ENCODE results near the gene TMEM95.
"Not testable (repeated sequence)": the region's sequence is repeated elsewhere in the genome, so short reads cannot be mapped to it uniquely, and the experiment has no call there.

TMEM95 gene

DNA sequence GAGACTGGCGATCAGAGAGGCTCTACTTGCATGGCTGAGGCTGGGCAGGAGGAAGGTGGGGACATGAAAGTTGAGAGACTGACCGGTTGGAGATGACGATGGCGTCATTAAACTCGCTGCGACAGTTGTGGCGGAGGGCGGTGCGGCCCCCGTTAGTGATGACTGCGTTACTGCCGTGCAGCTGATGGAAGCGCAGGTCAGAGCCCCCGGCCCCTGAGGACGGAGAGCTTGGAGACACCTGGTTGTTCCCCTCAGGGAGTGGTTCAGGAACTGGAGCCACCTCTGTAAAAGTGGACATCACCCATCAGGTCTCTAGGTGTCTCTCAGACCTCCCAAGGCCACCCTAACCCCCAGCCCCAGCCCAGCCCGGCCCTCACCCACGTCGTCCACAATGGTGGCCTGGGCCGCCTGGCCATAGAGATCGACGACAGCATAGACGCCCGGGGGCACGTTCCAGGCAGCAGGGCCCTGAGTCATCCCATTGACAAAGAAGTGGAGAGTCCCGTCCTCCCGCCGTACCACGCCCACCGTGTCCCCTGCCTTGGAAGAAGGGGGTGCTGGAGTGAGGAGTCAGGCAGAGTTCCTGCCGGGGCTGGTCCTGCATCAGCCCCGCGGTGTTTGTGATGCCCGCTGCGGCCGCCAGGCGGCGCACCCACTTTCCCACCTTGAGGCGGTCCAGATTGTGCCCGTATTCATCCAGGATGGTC lies 31.1 kb upstream of the TMEM95 start:
- DNase-seq (ENCODE audit: low read depth): peak; percentile 39

DNA sequence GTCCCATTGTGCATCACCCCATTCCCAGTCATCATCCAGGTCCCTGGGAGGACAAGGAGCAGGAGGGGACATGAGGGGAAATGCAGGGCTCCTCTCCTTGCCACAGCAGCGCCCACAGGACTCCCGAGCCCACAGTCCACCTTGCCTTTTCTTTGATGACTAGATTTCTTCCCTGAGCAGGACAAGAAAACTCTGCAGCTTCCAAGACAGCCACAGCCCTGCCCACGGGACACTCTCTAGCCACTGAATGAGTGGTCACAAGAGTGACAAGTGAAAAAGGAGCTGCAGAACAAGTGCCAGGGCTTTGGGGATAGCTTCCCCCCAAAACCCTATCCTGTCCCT lies 30.5 kb upstream of the TMEM95 start:
- DNase-seq (ENCODE audit: low read depth): no peak

GRCh38 chr17:7325031-7325528 lies 29.9 kb upstream of the TMEM95 start:
- no peak for DNase-seq (ENCODE audit: low read depth)

GRCh38 chr17:7326186-7326585 lies 28.8 kb upstream of the TMEM95 start:
- DNase-seq (ENCODE audit: low read depth): no peak

DNA sequence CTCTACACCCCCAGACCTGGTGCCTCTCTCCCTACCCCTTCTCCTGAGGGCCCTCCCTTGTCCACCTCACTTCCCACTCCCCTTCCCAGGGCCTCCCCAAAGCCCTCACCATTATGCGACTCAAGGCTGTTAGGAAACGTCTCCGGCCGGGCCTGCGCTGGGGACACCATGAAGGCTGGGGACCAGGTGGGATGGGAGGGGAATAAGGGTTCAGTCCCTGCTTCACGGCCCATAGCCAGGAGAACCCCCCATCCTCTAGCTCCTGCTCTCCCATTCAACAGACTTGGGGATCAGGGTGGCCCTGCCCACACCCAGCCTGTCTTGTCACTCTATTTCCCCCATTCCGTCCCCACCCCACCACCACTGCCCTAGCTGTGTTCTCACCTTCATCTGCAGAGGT lies 27.9 kb upstream of the TMEM95 start:
- DNase-seq (ENCODE audit: low read depth): no peak

- DNase-seq (ENCODE audit: low read depth): no peak
These were observed 27.5 kb upstream of the TMEM95 start for GRCh38 chr17:7327501-7327900.

GRCh38 chr17:7328009-7328408 lies 26.9 kb upstream of the TMEM95 start:
- no peak for DNase-seq (ENCODE audit: low read depth)

DNA sequence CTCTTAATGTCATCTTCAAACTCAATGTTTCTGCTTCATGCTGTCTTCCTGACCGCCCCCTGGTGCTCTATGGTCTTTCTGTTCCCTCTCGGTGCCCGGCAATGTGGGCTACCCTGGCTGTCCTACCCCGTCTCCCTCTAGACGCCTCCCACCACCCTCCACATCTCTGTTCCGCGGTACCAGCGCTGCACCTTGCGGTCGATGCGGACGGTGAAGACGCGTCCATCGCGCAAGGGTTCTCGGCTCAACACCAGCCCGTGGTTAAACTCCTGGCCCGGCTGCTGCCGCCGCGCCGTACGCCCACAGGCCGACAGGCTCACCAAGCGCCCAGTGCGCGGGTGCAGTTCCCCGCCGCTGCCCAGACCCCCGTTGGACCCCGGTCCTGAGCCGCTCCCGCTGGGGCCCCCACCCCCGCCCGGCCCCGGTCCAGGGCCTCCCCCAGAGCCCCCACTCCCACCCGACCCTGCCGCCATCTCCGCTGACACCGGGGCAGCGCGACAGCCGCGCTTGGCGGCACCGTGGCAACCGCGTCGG lies 26.0 kb upstream of the TMEM95 start, which contains the start of gene NEURL4:
NEURL4 (minus strand) TSS at position 496 of the 534 bp plus-strand sequence; CDS start at position 473, 23 bp downstream.
- no peak for DNase-seq (ENCODE audit: low read depth)

- DNase-seq (ENCODE audit: low read depth): peak; percentile 87
These were observed 25.5 kb upstream of the TMEM95 start for GRCh38 chr17:7329374-7329996.

GRCh38 chr17:7329997-7330637 lies 24.8 kb upstream of the TMEM95 start:
- peak; percentile 58 for DNase-seq (ENCODE audit: low read depth)

GRCh38 chr17:7330638-7331015 lies 24.3 kb upstream of the TMEM95 start:
- no peak for DNase-seq (ENCODE audit: low read depth)

GRCh38 chr17:7332111-7332510 lies 22.8 kb upstream of the TMEM95 start:
- no peak for DNase-seq (ENCODE audit: low read depth)

GRCh38 chr17:7332600-7333069 lies 22.3 kb upstream of the TMEM95 start:
- DNase-seq (ENCODE audit: low read depth): not testable (repeated sequence)

GRCh38 chr17:7334938-7335538 lies 19.9 kb upstream of the TMEM95 start:
- no peak for DNase-seq (ENCODE audit: low read depth)

- DNase-seq (ENCODE audit: low read depth): not testable (repeated sequence)
These were observed 19.2 kb upstream of the TMEM95 start for GRCh38 chr17:7335765-7336164.

- peak; percentile 64 for DNase-seq (ENCODE audit: low read depth)
These were observed 18.4 kb upstream of the TMEM95 start, which contains the start of gene ACAP1 for GRCh38 chr17:7336240-7337175. Gene ACAP1, plus strand, starts transcription at chr17:7336529. Its CDS starts 206 bp downstream, at chr17:7336735.

- not testable (repeated sequence) for DNase-seq (ENCODE audit: low read depth)
These were observed 17.4 kb upstream of the TMEM95 start for GRCh38 chr17:7337600-7337999.

GRCh38 chr17:7340179-7340578 lies 14.8 kb upstream of the TMEM95 start:
- no peak for DNase-seq (ENCODE audit: low read depth)

DNA sequence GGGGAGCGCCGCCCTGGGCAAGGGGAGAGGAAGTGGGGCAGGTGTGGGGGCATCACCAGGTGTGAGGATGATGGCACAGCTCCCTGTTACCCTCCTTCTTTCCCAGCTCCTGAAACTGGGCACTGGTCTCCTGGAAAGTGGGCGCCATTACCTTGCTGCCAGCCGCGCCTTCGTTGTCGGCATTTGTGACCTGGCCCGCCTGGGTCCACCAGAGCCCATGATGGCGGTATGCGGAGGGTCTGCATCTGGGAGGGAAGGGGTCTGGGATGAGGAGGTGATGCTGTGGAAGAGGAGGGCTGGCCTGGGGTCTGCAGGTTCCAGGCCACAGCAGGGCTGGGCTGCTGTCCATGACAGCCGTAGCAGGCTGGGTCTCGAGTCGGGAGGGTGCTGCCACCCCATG lies 13.1 kb upstream of the TMEM95 start:
- DNase-seq (ENCODE audit: low read depth): no peak

- DNase-seq (ENCODE audit: low read depth): no peak
These were observed 11.7 kb upstream of the TMEM95 start for GRCh38 chr17:7343250-7343649.

Measured in stimulated activated CD8-positive, alpha-beta memory T cell treated with anti-CD3 and anti-CD28 coated beads, Interleukin-15, amount 100 ng/mL, for 24 hours (primary cell).